ENCODE results near the gene CELA2A.

The CELA2A gene

DNA sequence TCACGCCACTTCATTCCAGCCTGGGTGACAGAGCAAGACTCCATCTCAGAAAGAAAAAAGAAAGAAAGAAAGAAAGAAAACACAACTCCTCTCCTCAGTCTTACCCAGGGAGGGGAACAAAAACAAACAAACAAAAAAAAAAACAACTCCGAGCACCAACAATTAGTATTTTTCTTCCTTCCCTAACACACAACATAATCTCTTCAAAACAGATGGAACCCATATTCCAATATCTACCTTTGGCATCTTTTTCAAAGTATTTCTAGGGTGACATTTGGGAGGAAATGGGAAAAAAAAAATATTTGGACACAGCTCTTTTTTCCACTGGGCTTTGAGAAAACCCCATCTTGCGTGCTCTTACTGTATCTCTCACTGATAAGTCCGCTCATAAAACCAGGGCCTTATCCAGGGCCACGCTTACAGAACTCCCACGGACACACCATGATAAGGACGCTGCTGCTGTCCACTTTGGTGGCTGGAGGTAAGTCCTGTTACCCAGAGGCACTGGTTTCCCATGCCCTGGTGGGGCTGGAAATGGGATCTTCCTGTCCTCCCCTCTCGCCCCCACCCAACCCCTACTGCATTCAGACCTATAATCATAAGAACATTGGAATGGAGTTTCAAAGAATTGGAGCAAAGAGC, at the start of gene CELA2A:
Gene CELA2A (plus strand): TSS at position 420 of the 642 bp plus-strand sequence. CDS start 22 bp downstream, at position 442.
- DNase-seq (ENCODE audit: low read depth): no peak

DNA sequence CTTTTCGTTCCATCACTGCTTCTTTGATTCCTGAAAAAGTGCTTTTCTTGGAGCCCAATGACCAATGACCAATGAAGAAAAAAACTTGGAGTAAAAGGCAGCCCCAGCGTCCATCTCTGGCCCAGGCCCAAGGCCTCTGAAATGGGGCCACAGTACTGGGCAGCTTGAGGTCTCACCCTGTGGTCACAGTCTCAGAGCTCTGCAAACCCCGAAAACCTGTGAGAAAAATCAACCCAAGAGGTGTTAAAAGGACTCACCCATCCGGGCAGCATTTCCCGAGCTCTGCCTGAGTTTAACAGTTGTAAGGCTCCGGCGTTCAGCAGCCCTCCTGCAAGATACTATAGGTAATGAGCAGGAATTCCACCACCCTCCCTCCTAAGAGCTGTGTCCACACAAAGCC, 49.0 kb upstream of the CELA2A start:
- no peak for DNase-seq (ENCODE audit: low read depth)

DNA sequence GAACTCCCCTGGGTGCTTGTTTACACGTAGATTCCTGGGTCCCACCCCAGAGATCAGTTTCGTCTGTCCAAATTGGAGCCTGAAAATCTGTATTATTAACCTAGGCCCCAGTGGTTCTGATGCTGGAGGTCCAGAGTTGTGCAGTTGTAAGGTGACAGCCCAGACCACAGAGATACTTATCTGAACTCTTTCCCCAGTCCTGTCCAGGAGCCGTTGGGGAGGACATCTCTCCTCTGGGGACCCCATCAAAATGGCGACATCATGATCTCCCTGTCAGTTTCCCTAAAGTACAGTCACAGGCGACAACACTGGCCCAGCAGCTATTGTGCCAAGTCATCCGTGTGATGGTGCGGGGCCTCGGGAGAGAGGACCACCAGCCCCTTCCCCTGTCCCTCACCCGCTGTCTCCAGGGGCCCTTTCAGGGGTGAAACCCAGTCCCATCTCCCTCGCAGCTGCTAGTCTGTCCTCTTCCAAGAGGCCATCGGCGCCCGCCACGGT, 47.6 kb upstream of the CELA2A start:
- no peak for DNase-seq (ENCODE audit: low read depth)

DNA sequence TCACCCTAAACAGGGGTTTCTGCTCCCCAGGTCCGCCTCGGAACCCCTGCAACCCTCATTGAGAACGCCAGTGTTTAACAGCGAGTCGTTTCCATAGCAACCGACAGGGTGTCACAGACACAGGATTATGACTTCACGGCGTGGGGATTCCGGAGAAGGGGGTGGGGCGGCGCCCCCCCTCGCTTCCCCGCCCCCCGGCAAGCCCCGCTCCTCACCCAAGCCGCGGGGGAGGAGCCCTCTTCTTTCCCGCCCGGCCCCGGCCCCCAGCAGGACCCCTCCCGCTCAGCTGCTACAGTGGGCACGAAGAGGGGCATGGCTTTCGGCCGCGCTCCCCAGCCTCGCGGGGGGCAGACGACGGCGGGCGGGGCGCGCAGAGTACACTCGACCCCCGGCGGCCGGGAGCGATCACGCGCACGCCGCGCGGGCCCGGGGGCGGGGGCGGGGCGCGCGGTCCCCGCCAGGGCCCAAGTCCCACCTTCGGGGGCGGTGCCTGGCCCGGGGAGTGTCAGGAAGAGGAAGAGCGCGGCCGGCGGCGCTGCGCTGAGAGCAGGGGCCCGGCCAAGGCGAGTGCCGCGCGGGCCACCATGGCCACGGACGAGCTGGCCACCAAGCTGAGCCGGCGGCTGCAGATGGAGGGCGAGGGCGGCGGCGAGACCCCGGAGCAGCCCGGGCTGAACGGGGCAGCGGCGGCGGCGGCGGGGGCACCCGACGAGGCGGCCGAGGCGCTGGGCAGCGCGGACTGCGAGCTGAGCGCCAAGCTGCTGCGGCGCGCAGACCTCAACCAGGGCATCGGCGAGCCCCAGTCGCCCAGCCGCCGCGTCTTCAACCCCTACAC, 46.9 kb upstream of the CELA2A start, which contains the start of gene EFHD2:
Gene EFHD2 (plus strand): TSS at position 501 of the 835 bp plus-strand sequence. CDS start 84 bp downstream, at position 585.
- DNase-seq (ENCODE audit: low read depth): peak; percentile 86

DNA sequence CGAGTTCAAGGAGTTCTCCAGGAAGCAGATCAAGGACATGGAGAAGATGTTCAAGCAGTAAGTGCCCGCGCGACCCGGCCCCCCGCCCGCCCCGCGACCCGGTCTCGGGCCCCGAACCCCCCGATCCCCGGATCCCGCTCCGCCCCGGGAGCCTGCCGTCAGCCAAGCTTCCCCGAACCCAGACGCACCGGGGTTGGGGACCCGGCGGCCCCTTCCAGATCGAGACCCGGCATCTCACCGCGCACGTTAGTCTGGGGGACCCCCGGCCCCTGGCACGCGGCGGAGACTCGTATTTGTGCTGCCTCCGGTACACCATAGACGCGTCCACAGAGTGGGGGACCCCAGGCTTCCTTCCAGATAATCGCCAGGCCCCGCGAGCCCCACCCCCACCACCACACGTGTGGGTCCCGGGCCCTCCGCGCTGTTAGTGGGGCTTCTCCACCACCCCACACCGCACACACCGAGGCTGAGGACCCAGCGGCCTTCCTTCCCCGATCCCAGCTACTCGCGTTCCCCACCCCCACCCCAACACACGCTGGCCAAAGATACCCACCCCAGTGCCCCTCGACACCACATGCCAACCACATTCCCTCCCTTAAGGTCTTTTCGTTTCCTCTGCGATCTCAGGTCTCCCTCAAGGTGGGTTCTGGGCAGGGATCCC, 46.2 kb upstream of the CELA2A start:
- no peak for DNase-seq (ENCODE audit: low read depth)

DNA sequence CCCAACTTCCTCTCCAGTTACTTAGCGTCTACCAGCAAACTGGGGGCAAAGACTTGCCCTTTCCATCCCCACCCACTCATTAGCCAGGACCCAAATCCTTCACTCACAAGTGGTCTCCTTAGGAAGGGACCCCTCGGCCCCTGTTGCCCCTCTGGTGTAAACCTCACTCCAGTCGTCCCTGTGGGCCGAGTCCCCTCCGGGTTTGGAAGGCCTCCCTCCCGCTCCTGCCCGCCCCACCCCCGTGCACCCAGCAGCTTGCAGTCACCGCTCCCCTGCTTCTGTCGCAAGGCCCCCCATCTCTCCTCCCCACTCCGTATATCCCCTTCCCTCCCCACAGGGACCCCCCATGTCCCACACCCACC, 45.7 kb upstream of the CELA2A start:
- DNase-seq (ENCODE audit: low read depth): no peak

DNA sequence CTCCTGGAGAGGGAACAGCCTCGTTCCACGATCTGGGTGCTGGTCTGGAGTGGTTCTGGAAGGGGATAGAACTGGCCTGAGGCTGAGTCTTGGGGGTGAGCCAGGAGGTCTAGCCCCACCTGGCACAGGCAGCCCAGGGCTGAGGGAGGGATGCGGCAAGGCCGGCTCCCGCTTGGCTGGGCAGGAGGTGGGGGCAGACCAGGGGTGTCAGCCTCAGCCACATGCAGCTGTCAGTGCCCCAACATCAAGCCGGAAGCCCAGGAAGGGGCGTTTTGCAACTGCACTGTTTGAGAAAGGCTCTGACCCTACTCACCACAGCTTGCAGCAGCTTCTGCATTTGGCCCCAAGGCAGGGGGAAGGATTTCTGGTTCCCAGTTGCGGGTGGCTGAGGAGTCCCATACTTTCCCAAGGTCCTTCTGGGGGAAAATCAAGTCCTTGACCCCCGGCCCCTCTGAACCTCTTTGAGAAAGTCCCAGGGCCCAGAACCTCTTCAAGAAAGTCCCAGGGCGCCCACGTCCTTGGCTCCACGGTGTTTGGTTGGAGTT, 44.9 kb upstream of the CELA2A start:
- peak; percentile 36 for DNase-seq (ENCODE audit: low read depth)

DNA sequence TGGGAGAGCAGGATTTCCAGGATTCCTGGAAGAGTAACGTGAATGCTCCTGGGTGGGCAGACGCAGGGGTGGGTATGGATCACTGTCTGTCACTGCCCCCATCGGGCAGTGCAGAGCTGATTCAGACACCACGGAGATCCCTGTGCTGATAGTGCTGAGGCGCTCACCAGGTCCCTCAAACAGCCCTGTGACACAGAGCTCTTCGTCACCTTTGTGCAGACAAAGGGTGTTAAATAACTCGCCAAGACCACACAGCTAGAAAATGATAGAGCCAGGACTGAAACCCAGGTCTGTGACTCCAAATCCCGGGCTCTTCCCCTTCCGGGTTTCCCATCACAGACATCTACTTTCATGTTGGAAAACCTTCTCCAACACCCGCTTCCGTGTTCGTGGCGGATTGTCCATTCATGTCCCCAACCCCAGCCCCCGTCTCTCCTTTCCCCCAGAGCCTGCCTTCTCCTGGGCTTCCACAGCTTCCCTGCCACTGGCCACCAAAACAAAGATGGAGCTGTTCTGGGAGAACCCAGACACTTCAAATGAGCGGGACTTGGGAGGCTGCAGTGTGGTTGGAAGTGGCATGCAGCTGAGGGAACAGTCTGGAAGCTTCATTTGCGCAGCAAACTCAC, 44.2 kb upstream of the CELA2A start:
- peak; percentile 50 for DNase-seq (ENCODE audit: low read depth)

DNA sequence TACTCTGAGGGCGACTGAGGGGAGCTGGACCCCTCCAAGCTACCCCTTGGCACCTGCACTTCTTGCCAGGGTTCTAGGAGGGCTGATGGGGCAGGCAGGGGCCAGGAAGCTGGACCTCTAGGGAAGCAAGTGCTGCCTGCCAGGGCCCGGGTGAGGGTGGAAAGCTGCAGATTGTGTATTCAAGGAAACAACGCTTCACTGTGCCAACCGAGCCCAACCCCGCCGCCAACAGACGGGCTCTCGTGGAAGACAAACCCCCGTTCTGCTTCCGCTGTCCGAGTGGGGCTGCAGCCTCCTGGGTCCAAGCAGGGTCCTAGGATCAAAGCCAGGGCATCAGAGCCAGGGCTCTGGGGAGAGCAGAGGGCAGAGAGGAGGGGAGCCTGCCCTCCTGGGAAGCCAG, 43.7 kb upstream of the CELA2A start:
- no peak for DNase-seq (ENCODE audit: low read depth)

DNA sequence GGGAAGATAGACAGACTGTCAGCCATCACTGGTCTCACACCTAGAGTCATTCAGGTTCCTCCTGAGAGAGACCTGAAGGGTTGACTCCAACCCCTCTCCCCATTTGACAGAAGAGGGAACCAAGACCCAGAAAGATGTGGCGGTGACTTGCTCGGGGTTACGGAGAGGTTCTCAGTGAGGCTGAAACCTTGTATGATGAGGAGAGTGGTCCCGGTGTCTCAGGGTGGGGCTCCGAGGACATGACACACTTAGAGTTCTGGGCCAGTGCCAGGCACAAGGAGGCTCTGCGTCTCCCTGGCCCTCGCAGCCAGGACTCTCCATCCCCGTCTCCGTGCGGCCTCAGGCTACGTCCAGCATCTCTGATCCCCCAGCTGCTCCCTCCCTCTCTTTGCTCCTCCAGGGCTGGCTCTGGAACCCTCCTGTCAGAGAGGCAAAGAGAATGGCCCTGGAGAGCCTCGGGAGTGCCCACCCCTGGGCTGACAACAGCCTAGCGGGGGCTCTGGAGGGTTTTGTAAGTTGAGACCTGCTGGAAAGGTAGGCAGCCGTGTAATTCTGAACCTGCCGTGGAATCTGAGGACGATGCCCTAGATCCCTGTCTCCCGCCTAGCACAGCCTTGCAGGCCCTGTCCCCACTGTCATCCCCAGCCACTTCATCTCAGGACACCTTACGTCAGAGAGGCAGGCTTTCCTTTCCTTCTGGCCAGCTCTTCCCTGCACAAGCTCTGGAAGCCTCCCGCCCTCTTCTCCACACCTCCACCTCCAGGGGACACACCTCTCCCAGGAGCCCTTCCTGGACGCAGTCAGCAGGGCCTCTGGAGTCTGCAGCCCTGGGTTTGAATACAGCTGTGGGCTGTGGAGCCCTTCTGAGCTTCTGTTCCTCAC, 42.7 kb upstream of the CELA2A start:
- no peak for DNase-seq (ENCODE audit: low read depth)

DNA sequence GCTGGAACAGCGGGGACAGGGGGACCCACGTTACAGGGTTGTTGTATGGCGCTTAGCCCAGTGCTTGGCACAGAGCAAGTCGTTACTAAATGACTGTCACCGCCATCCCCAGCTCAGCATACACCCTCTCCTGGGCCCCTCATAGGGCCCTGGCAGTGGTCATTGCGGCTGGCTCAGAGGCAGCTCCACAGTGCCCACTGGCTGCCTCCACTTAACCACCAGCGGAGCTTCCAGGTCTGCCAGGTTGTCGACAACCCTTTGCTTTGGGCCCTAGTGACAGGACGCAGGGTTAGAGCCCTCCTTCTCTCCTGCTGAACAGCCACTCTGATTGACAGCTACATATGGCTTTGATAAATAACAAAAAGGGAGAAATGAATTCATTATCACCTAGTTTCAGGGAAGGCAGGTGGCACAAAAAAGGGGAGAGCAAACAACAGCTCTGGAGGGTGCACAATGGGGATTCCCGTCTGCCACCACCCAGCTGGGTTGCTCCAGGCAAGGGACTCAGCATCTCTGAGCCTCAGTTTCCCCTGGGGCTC, 42.0 kb upstream of the CELA2A start:
- no peak for DNase-seq (ENCODE audit: low read depth)

DNA sequence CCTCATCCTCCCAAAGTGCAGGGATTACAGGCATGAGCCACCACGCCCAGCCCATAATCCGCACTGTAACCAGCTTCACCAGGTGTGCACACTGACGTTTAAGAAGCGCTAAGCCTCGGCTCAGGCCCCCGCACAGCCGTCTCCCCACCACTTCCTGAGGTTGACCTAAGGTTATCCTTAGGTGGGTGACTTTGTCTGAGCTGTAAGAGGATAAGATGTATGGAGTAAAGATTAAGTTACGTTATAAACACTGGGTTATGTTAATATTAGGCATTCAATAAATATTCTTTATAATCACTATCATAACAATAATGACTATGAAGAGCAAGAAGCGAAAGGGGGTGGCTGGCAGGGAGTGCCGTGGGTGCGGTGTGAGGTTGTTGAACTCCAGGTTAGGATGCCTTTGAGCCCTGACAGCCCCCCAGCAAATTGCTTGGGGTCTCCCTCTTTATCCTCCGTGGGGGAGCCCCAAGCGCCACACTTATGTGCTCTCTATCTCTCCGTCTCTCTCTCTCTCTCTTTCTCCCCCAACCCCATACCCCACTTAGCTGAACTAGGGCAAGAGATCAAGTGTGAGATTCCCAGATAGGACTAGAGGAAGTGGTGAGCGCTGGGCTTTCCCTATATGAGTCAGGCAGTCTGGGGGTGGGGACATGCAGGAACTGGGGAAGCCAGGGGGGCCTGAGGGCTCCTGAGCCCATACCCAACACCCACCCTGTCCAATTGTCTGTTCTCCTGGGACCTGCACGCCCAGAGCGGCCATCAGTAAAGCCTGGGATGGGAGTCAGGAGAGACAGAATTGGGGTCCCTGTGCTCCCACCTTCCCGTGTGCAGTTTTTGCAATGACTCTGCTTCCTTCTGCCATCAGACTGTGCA, 39.2 kb upstream of the CELA2A start:
- DNase-seq (ENCODE audit: low read depth): peak; percentile 34

DNA sequence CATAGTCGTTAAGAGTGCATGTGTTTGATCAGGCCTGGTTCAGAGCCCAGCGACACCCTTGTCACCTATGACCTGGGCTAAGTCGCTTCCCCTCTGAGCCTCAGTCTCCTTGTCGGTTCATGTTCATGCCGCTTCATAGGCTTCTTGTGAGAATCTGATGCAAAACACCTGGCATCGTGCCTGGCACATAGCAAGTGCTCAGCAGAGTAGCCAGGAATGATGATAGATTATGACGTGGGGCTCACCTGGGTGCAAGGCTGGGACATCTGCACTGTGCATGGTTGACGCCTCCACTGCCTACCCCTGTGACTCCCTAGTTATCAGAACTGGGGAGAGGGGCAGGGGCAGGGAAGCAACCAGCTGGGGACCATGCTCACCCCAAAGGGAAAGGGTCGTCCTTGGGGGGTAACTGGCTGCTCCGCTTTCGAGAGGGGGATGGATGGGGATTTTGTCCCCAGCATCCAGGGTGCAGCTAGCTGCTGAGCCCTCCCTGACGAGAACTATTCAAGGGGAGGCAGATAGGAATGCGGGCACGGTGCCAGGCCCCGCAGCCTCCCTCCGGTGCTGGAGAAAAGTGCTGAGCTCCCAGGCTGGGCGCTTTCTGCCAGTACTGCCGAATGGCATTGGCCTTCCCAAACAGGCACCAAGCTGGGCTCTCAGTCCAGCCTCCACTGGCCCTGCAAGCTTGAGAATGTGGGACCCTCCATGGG, 37.6 kb upstream of the CELA2A start:
- DNase-seq (ENCODE audit: low read depth): no peak

DNA sequence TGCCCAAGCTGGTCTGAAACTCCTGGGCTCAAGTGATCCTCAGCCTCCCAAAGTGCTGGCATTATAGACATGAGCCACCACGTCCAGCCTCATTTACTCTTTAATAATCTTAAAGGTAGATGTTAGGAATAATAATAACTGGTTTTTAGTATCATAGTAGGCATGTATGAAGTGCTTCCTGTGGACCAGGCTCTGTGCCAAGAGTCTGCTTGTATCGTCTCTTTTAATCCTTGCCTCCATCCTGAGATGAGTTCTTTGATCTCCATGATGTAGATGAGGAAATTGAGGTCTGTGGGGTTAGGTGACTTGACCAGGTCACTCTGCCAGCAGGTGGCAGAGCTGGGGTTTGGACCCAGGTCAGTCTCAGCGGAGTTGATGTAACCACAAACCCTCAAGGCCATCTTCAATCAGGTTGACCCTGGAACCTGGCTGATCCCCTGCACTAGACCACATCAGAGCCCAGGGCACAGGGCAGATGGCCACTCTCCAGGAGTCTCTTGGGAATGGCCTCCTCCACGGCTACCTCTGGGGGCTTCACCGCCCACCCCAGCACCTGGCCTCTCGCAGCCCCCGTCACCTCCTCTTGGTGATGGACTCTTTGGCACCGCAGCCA, 35.6 kb upstream of the CELA2A start:
- no peak for DNase-seq (ENCODE audit: low read depth)

DNA sequence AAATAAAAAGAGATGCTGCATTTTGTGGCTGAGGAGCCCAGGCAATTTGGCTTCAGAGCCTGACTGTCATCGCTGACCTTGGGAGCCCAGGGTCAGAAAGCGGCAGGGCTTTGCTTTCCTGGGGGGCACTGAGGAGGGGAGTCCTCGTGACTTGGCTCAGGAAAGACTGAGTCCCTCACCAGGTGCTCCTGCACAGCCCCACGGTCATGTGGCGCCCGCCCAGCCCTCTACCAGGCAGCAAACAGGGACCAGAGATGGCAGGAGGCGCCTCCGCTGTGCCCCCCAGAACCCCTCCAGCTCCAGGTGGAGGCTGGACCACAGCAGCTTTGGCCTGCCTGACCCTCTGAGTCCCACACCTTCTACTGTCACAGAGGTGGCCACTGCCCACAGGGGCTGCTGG, 33.7 kb upstream of the CELA2A start:
- DNase-seq (ENCODE audit: low read depth): no peak

DNA sequence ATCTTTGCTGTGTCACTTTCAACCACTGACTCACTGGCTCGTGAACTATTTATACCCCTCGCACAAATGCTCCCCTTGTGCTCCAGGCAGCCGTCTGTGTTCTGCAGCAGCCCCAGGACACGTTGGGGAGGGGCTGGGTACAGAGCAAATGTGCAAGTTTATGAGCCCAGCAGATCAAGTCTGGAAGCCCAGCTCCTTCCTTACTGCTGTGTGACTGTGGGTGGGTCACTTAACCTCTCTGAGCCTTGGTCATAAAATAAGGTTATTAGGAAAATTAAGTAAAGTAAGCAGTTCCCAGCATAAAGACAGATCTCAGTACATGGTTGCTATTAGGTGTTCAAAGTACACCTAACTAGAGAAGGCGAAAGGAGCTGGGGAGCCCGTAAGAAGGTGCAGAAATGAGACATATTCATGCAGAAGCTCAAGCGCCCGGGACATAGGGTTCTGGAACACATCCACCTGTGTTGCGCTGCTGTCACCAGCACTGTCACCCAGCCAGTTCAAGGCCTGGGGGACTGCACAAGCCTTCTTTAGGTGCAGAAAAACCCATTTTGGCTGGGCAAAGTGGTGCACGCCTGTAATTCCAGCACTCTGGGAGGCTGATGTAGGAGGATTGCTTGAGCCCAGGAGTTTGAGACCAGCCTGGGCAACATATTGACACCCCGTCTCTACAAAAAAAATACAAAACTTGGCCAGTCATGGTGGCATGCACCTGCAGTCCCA, 33.0 kb upstream of the CELA2A start:
- no peak for DNase-seq (ENCODE audit: low read depth)

DNA sequence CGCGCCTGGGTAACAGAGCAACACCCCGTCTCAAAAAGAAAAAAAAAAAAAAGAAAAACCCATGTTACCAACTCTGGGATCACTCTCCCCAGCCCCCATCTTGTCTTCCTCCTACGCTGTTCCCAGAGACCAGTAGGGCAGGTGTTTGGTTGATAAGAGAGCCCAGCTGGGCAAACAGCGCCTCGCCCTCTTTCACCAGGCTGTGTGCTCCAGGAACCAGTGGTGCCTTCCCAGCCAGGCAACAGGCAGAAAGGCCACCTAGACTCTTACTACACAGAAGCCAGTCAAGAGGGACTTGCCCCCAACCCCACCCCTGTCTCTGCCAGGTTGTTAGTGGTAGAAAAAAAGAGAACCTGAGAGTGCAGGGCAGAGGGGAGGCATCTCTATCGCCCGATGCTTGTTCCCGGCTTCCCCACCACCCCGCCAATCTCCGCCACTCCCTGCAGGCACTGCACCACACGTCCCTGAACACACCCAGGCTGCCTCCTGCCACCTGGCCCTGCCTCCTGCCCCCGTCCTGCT, 32.3 kb upstream of the CELA2A start:
- no peak for DNase-seq (ENCODE audit: low read depth)

DNA sequence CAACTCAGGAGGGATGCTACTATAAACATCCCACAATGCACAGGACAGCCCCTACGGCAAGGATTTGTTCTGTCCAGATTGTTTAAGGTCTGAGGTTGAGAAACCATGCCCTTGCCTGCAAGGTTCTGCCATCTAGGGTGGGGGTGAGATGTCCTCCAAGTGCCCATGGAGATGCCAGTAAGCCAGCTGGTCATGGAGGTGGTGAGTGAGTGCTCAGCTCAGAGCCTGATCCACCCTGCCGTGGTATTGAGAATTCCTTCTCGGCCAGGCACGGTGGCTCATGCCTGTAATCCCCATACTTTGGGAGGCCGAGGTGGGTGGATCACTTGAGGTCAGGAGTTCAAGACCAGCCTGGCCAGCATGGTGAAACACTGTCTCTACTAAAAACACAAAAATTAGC, 31.6 kb upstream of the CELA2A start:
- no peak for DNase-seq (ENCODE audit: low read depth)

Measured in activated T-cell treated with anti-CD3 and anti-CD28 coated beads for 48 hours (primary cell).